NCI-H1105 treated with DMSO at 0.1 percent for 48 hours (cell line): ENCODE results near the gene RDX.
"Not testable (repeated sequence)": the region's sequence is repeated elsewhere in the genome, so short reads cannot be mapped to it uniquely, and the experiment has no call there.

ENCODE experiments used
- DNase-seq: peaks from one replicate; lab custom pipeline; 2025; lab: John Stamatoyannopoulos, UW

The RDX gene

DNA sequence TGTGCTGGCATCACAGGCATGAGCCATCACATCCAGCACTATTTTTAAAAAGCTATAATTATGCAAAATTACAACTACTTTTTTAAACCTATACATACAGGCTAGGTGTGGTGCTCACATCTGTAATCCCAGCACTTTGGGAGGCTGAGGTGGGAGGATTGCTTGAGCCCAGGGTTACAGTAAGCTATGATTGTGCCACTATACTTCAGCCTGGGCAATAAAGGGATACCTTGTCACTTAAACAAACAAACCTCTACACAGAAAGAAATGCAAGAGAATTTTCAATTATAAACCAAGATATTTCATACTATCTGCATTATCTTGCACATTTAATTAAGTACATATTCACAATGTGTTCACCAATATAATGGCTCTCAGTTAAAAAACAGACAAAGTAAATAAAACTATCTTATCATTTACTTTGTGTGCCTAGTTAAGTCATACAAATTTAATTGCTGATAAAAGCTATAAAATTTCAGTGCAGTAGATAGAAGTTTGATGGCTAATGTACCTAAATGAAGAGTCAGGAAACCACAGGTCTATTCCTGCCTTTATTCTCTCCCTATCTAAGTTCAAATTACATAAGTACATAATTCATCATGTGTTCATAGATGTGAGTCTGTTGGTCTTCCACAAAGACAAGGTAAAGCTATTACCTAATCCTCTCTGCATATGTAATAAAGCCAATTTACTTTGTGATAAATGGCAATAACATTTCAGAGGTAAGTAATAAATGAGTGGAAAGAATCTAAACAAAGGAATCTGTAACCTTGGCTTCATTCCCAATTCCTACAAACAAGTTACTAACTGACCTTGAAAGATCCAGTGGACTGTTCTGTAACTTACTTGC is 9.0 kb upstream of the RDX start:
- DNase-seq, result peak; percentile 99

DNA sequence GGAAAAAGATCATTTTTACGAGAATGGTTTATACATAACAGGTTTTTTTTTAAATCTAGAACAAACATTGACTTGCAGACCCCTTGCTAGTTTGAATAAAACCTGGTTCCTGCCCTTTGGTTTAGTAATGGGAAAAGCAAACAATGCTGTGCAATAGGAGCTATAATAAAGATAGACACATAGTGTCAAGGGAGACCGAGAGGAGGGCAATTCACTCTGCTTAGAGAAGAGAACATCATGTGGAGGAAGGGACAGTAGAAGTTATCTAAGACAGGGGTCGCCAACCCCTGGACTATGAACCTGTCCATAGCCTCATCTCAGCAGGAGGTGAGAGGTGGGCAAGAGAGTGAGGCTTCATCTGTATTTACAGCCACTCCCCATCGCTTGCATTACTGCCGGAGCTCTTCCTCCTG is 7.0 kb upstream of the RDX start:
- DNase-seq, result no peak

- no peak for DNase-seq
Measured at GRCh38 chr11:110301577-110301976, 5.2 kb upstream of the RDX start.

DNA sequence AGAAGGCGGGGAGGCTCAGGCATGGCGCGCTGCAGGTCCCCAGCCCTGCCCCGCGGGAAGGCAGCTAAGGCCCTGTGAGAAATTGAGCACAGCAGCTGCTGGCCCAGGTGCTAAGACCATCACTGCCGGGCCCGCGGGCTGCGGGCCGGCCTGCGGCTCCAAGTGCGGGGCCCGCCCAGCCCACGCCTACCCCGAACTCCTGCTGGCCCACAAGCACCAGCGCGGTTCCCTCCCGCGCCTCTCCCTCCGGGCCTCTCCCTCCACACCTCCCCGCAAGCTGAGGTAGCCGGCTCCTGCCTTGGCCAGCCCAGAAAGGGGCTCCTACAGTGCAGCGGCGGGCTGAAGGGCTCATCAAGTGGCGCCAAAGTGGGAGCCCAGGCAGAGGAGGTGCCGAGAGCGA is 4.6 kb upstream of the RDX start:
- no peak for DNase-seq

GRCh38 chr11:110299006-110299785 is 2.8 kb upstream of the RDX start:
- no peak for DNase-seq

- DNase-seq, result no peak
Measured at GRCh38 chr11:110298301-110298765, 1.9 kb upstream of the RDX start.

DNA sequence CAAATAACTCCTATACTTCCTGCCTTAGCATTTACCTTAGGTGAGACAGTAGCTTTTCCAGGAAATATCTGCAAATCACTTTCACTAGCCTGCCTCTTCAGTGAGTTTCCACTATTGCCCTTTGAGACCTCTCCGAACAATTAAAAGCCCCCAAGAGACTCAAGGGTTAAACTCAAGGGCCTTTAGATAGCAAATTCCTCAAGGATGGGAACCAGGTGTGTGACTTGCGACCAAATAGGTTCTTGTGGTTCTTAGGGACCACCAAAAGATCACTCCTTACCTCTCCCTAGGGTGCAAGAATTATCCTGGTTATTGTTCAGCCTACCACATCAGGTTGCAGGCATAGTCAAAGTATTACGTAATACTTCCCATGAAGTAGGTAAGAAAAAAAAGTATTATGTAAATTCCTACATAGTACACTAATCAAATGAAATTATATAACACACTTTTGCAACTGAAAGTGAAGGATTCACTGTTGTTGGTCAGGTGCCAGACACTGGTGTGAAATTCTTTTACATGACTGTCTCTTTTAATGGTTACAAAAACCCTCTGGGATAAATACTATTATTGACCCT is 1.4 kb upstream of the RDX start:
- DNase-seq, result no peak

DNA sequence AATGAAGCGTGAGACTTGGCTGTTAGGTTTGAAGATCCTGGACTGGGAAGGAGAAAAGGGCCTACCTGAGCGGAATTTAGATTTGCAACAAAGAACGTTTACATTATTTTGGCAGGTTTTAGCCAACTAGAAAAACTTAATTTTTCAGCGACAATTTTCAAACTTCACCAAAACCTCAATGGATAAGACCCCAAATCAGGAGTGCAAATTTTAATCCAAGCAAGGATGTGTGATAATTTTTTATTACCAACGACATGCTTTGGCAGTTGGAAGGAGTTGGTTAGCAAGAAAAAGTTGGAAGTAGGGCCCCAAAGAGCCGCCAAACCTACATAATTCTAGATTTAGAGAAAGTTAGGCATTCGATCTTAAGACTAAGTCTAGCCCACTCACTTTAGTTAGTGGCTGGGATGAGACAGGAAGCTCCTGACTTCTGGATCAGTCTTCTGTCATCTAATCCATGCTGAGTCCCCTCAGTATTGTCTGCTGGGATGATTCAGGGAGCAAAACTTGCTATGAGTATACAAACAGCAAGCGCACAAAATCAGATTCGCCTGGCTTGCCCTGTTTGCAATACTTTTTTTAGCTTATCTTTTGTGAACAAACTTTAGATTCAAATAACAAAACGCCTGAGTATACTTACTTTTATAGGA is 787 bp upstream of the RDX start:
- DNase-seq, result no peak

DNA sequence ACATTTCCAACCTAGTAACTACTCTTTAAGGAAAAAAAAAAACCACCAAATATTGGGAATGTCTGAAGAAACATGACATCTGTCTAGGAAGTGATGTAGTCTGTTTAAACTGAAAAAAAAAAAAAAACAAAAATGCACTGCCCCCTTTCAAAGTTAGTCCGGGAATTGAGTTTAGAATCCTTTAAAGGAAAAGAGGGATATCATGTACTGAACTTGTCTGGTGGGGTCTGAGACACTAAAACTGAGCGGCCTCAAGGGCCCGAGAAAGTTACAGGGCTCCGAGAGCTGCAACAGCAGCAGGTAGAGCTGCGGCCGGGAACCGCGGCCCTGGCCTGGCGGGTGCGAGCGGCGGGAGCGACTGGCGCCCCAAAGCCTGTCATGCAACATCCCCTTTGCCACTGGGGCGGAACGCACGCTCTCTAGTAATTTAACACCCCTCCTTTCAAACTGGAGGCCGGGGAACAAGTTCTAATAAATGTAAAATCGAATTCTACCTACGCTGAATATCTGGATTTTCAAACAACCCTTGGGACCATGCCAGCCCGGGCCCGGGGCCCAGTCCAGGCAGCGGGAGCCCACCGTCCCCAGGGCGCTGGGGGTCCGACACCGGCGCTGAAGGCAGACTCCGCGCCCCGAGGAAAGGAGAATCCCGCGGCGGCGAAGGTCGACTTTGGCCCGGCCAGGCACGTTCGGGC is 736 bp downstream of the RDX start:
- peak; percentile 58 for DNase-seq

- peak; percentile 9 for DNase-seq
Measured at GRCh38 chr11:110295086-110295485, 1.3 kb downstream of the RDX start.

DNA sequence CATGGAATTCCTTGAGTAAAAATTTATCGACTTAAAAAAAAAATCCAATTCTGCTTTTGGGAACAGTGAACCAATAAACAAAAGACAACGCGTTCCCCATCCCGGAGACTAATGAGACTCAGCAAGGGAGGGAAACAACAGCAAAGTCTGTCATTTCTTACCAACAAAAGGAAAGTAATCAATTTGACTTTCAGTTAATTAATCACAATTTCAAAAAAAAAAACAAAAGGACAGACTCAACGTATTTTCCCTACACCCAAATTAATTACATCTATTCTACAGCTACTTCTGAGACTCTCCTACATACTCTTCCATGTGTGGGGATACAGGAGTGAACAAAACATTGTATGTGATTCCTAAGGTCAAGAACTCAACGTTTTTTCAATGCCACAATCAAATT is 1.9 kb downstream of the RDX start:
- DNase-seq, result no peak

- DNase-seq, result no peak
Measured at GRCh38 chr11:110293389-110293788, 3.0 kb downstream of the RDX start.

DNA sequence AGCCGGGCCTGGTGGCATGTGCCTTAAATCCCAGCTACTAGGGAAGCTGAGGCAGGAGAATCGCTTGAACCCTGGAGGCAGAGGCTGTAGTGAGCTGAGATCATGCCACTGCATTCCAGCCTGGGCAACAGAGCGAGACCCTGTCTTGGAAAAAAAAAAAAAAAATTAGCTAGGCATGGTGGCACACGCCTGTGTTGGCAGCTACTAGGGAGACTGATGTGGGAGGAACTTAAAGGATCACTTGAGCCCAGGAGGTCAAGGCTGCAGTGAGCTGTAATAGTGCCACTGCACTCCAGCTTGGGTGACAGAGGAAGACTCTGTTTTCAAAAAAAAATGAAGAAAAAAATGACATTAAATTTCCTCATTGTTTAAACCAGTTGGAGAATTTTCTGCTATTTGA is 4.3 kb downstream of the RDX start:
- DNase-seq, result not testable (repeated sequence)

DNA sequence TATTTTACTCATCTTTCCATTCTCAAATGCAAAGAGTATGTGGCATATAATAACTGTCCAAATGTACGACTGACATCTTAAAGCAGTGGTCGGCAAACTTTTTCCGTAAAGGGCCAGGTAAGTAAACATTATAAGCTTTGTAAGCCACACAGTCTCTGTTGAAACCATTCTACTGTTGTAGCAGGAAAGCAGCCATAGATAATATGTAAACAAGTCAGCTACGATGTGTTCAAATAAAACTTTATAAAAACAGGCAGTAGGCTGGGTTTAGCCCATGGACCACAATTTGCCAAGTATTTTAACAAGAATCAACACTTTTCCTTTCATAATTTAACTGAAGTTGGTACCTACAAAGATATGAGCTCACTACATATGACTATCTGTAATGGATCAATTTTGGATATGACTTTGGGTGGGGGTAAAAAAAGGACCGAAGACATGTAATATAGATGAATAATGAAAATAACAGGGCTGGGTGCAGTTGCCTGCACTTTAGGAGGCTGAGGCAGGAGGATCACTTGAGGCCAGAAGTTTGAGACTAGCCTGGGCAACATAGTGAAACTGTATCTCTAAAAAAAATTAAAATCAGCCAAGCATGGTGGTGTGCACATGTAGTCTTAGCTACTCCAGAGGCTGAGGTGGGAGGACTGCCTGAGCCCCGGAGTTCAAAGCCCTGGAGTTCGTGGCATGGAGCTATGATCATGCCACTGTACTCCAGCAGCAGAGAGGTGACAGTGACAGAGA is 5.7 kb downstream of the RDX start:
- no peak for DNase-seq

DNA sequence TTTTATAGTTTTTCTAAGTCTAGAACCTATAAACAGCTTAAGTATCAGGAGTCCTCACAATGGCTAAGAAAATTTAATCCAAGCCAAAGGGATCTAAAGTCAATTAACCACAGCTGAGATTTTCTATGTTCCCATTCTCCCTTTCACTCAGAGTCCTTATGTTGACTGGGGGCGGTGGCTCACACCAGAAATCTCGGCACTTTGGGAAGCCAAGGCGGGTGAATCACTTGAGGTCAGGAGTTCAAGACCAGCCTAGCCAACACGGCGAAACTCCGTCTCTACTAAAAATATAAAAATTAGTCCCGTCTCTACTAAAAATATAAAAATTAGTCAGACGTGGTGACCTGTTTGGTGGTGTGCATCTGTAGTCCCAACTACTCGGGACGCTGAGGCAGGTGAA is 6.9 kb downstream of the RDX start:
- no peak for DNase-seq

GRCh38 chr11:110287537-110287936 is 8.9 kb downstream of the RDX start:
- peak; percentile 42 for DNase-seq

DNA sequence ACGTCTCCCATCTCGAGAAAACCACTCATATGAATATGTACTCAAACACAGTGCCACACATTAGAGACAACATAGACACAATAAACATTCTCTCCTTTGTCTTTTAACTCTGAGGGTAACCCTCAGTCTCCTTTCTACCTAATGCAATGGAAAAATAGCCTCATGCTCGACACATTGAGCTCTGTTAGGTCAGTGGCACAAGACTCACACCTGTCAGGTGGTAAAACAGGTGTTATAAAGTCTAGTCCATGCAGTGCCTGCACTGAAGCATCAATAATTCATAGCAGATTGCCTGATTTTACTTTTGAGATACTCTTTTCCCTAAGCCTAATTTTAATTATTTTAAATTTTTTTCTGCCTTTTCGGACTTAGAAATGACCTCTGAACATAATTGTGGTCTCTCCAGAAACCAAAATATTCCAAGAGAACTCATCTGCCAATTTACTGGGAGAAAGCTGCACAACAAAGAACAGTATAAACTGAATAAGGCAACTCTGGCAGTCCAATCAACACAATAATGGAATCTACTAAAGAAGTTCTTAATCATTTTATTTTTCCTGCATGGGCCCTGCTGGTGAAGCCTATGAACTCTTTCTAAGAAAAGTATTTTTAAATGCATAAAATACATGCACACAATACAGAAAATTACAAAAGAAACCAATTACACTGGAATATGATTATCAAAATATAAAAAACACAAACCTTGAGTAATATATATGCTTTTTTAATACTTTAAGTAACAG is 9.9 kb downstream of the RDX start:
- peak; percentile 66 for DNase-seq

DNA sequence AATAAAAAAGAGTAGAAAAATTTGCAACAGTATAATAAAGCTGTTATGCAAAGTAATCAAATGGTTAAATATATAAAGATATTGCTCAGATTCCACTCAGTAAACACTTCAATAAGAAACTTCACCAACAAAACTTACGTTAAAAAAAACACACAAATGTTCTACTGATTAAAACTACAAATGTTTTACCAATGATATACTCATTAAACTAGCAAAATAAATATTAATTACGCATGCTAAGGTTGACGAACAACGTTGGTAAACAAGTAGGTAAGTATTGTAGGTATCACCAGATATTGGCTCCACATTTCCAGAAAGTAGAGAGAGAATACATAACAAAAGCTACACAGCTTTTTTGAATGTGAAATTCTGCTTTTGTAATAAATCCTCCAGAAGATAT is 12.6 kb downstream of the RDX start:
- DNase-seq, result no peak

- not testable (repeated sequence) for DNase-seq
Measured at GRCh38 chr11:110280595-110280994, 15.8 kb downstream of the RDX start.

DNA sequence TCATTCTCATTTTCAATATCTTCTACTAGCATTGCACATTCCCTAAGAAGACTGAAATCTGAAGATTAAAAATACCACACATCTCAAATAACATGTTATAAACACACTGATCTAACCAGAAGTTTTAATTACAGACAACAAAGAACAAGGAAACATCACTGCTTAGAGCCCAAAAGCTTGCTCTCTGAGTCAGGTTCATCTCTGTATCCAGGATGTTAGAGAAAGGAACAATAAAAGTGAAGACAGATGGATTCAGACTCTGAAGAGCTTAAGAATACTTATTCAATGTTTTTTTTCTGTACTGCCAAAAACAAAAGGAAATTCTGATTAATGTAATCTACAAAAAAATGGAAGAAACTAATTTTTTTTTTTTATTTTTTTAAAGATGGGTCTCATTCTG is 16.5 kb downstream of the RDX start:
- no peak for DNase-seq
